Esophagus squamous epithelium (tissue), 5 donors: ENCODE results near the gene PTPRG. TPM values are rescaled to one million over a fixed set of nuclear protein-coding genes. Genes with fewer than 3 reads are reported as not detected.

Experiments
- DNase-seq: peaks from one replicate; lab custom pipeline; 2025; lab: John Stamatoyannopoulos, UW
- H3K27ac ChIP-seq, 4 donors: fragments of 200-600 bp; sonication (generic); one replicate each; pipeline ENCODE4 v1.5.1; 2016 to 2019; ENCODE audit warnings: mild to moderate bottlenecking in 1 of 4
- H3K27me3 ChIP-seq, 4 donors: fragments of 200-600 bp; sonication (generic); 1 replicate in 3 of 4; 2 replicates in 1 of 4; pipeline versions ENCODE4 v1.5.1 to v1.6.0; 2017 to 2021; ENCODE audit warnings: antibody characterized with exemption in 1 of 4
- H3K36me3 ChIP-seq, 3 donors: fragments of 200-600 bp; sonication (generic); one replicate each; pipeline ENCODE4 v1.5.1; 2016 to 2019
- H3K4me1 ChIP-seq, 3 donors: fragments of 200-600 bp; sonication (generic); one replicate each; pipeline ENCODE4 v1.5.1; 2017 to 2019
- H3K4me3 ChIP-seq, 4 donors: fragments of 200-600 bp; sonication (generic); 1 replicate in 3 of 4; 2 replicates in 1 of 4; pipeline ENCODE4 v1.5.1; 2016 to 2019; ENCODE audit warnings: mild to moderate bottlenecking in 2 of 4, moderate library complexity in 1 of 4
- H3K9me3 ChIP-seq, 3 donors: fragments of 200-600 bp; sonication (generic); one replicate each; pipeline ENCODE4 v1.5.1; 2016 to 2019
- POLR2A ChIP-seq, 4 donors: fragments of 450-650 bp; IDR thresholded peaks; one replicate each; pipeline ENCODE4 v1.6.1; 2017; ENCODE audit warnings: antibody characterized with exemption in 4 of 4, mild to moderate bottlenecking in 4 of 4, moderate library complexity in 3 of 4
- WGBS, 2 donors: methylation state at CpG; one replicate each; pipeline ENCODE4 v1.1.5; 2018; 5-methylcytosine and 5-hydroxymethylcytosine counted together
- intact Hi-C: fragments of 100-400 bp; cut with DNase I; formaldehyde crosslinking; loops from one replicate; pipeline ENCODE4 v1.15.0; 2022
- total RNA-seq, 4 donors: library from RNA; depleted of rRNA; stranded (reverse); fragments of >200 nt; gene quantifications; one replicate each; pipeline ENCODE4 v1.1.0, GENCODE V29; 2016
- TF ChIP-seq, protein P1 (sequence below), 6 experiments: fragments of 450-650 bp in 4 of 6; fragments of 200-600 bp in 2 of 6; sonication (generic) in 2 of 6; IDR thresholded peaks; one replicate each; pipeline ENCODE4 v1.5.1; 2016 to 2019; ENCODE audit warnings: antibody characterized with exemption in 6 of 6, mild to moderate bottlenecking in 4 of 6, moderate library complexity in 4 of 6
- donor health status: DM: yes; HTN: yes; CAD: no.

Gene PTPRG
- total RNA-seq, 4 donors from 2014 or later, result 3.7 to 42.2 (median 15.2) TPM

- WGBS, 2 donors, result 89 to 90% methylated on average over 6 of the region's 6 CpGs
- Histone ChIP-seq H3K27ac (no peak overlapping the region), H3K27me3 (no peaks in the 10 kb centered on the region), H3K36me3 (no peaks in the 10 kb centered on the region), H3K4me3 (no peak overlapping the region), H3K4me1 (no peaks in the 10 kb centered on the region), H3K9me3 (no peaks in the 10 kb centered on the region)
- intact Hi-C loops, result no loop called here
- no peak for DNase-seq
- TF ChIP-seq POLR2A (IDR thresholded peaks at IDR 0.05), result no peak
- TF ChIP-seq, protein P1, sequence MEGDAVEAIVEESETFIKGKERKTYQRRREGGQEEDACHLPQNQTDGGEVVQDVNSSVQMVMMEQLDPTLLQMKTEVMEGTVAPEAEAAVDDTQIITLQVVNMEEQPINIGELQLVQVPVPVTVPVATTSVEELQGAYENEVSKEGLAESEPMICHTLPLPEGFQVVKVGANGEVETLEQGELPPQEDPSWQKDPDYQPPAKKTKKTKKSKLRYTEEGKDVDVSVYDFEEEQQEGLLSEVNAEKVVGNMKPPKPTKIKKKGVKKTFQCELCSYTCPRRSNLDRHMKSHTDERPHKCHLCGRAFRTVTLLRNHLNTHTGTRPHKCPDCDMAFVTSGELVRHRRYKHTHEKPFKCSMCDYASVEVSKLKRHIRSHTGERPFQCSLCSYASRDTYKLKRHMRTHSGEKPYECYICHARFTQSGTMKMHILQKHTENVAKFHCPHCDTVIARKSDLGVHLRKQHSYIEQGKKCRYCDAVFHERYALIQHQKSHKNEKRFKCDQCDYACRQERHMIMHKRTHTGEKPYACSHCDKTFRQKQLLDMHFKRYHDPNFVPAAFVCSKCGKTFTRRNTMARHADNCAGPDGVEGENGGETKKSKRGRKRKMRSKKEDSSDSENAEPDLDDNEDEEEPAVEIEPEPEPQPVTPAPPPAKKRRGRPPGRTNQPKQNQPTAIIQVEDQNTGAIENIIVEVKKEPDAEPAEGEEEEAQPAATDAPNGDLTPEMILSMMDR (IDR thresholded peaks at IDR 0.05), result no peak
These were observed 56.3 kb downstream of the PTPRG start for GRCh38 chr3:61617651-61618050.

DNA sequence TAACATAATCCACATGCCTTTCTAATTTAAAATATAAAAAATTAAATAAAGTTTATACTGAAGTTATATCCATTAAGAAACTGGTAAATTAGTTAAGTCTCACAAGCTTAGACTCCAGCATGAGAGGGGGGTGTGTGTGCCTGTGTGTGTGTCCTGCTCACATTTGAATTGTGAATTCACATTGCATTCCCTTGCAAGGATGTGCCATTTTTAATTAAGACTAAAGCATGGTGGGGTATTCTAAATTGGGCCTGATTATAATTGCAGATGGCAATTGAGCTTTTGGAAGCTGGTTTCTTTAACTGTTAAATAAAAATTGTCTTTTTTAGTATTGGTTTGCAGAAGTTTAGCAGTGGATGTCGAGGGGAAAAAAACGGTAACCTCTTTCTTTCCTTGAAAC, 56.9 kb downstream of the PTPRG start:
- intact Hi-C loops, result no loop called here
- no peak overlapping the region for H3K4me3 ChIP-seq
- 93 to 100% methylated on average over 2 of the region's 2 CpGs for WGBS, 2 donors

GRCh38 chr3:61618871-61619270, 57.5 kb downstream of the PTPRG start:
- no peaks in the 10 kb centered on the region for H3K36me3 ChIP-seq
- no peaks in the 10 kb centered on the region for H3K4me1 ChIP-seq
- no peaks in the 10 kb centered on the region for H3K27me3 ChIP-seq
- H3K9me3 ChIP-seq, result no peaks in the 10 kb centered on the region
- no peak overlapping the region for H3K4me3 ChIP-seq
- WGBS, 2 donors, result 84 to 88% methylated on average over 6 of the region's 6 CpGs
- no peak for DNase-seq
- TF ChIP-seq, protein P1 (IDR thresholded peaks at IDR 0.05), result no peak
- no peak for TF ChIP-seq POLR2A (IDR thresholded peaks at IDR 0.05)
- intact Hi-C loops, result no loop called here
- H3K27ac ChIP-seq, result no peak overlapping the region

More for the DNA sequence above, 56.9 kb downstream of the PTPRG start:
- H3K36me3 ChIP-seq, result no peaks in the 10 kb centered on the region
- H3K27ac ChIP-seq, result no peak overlapping the region
- no peaks in the 10 kb centered on the region for H3K27me3 ChIP-seq
- no peaks in the 10 kb centered on the region for H3K4me1 ChIP-seq
- DNase-seq, result no peak
- H3K9me3 ChIP-seq, result no peaks in the 10 kb centered on the region
- TF ChIP-seq, protein P1 (IDR thresholded peaks at IDR 0.05), result no peak

DNA sequence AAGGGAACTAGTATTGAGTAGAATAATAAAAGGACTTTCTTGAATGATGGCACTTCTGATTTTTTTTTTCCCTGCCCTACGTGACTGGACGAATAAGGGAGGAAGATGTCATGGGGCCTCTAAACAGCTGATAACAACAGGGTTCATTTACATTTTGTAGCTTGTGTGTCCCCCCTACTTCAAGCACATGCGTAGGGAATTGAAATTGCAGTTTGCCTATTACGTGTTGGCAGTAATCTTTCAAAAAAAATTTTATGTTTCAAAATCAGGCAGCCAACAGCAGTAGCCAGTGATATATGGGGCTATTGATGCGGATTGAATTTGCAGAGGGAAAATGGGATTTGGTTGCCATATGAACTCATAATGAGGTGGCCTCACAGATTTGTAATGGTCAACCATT, 58.7 kb downstream of the PTPRG start:
- Histone ChIP-seq H3K4me3 (no peak overlapping the region), H3K36me3 (no peaks in the 10 kb centered on the region), H3K4me1 (no peaks in the 10 kb centered on the region), H3K27me3 (no peaks in the 10 kb centered on the region), H3K27ac (no peak overlapping the region), H3K9me3 (no peaks in the 10 kb centered on the region)
- TF ChIP-seq POLR2A (IDR thresholded peaks at IDR 0.05), result no peak
- TF ChIP-seq, protein P1 (IDR thresholded peaks at IDR 0.05), result no peak
- 92 to 94% methylated on average over 5 of the region's 5 CpGs for whole genome bisulfite sequencing, 2 donors
- intact Hi-C loops, result no loop called here
- DNase-seq, result no peak

DNA sequence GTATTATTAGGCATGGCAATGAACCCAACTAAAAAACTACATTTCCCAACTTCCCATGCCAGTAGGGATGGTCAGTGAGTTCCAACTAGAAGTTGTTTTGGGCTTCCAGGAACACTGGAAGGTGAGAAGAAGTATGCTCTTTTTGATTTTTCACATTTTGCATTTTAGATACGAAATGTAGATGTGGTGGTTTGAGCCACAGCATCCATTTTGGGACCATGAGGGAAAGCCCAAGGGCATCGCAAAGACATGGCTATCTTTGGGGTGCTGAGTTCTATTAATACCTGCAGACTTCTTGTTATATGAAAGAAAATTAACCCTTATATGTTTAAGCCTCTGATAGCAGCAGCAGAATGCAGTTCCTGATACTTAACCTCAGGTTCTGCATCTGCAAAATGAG, 62.9 kb downstream of the PTPRG start:
- intact Hi-C loops, result no loop called here
- H3K27me3 ChIP-seq, result no peaks in the 10 kb centered on the region
- H3K9me3 ChIP-seq, result no peaks in the 10 kb centered on the region
- TF ChIP-seq, protein P1 (IDR thresholded peaks at IDR 0.05), result no peak
- no peak for TF ChIP-seq POLR2A (IDR thresholded peaks at IDR 0.05)
- H3K4me3 ChIP-seq, result no peak overlapping the region
- no peak for DNase-seq
- H3K4me1 ChIP-seq, result peaks cover 0 to 8% (median 0%) of the 10 kb centered on the region in 3 donors
- 88 to 89% methylated on average over 2 of the region's 2 CpGs for WGBS, 2 donors
- no peak overlapping the region for H3K27ac ChIP-seq
- no peaks in the 10 kb centered on the region for H3K36me3 ChIP-seq
